ENCODE data around the gene KRTAP12-1. TPM values are rescaled to one million over a fixed set of nuclear protein-coding genes. Genes with fewer than 3 reads are reported as not detected.
A peak's percentile ranks its signal among the peaks of the same experiment; 100 is the strongest.

The KRTAP12-1 gene
- total RNA-seq, 2 experiments from 2014 or later: not detected

DNA sequence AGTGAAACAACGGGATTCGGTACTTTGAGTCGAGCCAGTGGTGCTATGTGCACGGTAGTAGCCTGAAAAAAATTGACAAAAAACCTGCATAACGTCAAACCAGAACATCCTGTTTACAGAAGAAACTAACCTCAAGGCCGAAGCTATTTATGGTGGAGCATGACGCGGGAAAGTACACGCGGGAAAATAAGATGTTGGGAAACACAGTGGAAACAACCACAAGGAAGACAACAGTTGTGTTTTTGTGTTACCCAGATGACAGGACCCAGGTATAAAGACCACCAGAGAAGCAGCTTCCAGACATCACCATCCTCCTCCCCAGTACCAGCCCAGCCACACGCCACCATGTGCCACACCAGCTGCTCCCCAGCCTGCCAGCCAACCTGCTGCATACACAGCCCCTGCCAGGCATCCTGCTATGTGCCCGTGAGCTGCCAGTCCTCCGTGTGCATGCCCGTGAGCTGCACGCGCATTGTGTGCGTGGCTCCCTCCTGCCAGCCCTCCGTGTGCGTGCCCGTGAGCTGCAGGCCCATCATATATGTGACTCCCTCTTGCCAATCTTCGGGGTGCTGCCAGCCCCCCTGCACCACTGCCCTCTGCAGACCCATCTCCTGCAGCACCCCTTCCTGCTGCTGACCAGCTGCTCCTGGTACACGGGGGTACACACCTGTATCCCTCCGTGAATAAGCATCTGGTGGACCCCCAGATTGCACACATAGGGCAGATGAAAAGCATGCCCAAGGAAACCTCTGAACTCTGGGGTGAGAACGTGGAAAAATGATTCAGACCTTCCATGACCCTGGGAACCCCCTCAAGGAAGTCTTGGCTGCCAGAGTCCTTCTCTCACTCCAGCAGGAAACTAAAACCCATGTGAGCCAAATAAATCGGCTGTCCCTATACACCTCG, 24.1 kb downstream of the KRTAP12-1 start, which contains the start of gene KRTAP12-3:
KRTAP12-3 (plus strand) TSS at position 298 of the 906 bp plus-strand sequence; CDS start at position 346, 48 bp downstream.
- H3K4me3 Mint-ChIP-seq: peak within 1 kb of the TSS; percentile 51
- no peaks in the 10 kb centered on the region for H3K27me3 Mint-ChIP-seq
- ChIA-PET CTCF (no interaction called here), POLR2A (no interaction called here)
- intact Hi-C loops (cut with DNase I, micrococcal nuclease): no loop called here
- ATAC-seq (peak; percentile 72), DNase-seq (peak; percentile 43)
- peaks cover 17% of the 10 kb centered on the region for H3K36me3 Mint-ChIP-seq (ENCODE audit: low read depth)
- H3K4me1 Mint-ChIP-seq: peaks cover 46% of the 10 kb centered on the region
- H3K27ac Mint-ChIP-seq: peak within 1 kb of the TSS; percentile 88
- peaks cover 32% of the 10 kb centered on the region for H3K9me3 Mint-ChIP-seq (ENCODE audit: low read depth)

DNA sequence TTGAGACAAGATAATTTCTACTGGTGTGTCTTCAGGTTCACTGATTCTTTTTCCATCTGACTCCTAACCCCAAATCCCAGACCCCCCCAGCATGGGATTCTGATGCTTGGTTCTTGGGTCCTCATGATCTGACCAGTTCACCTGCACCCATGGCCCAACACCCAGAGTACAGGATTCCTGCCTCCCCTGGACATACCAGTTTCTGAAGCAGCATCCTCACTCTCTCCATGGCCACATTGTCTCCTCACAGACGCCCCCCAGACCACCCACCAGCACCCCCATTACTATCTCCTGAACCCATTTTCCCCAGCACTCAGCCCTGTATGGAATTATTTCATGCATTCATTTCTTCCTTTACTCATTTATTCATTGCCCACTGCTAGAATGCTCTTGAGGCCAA, 25.1 kb downstream of the KRTAP12-1 start:
- H3K27me3 Mint-ChIP-seq: no peaks in the 10 kb centered on the region
- DNase-seq: no peak
- peaks cover 28% of the 10 kb centered on the region for H3K9me3 Mint-ChIP-seq (ENCODE audit: low read depth)
- H3K4me3 Mint-ChIP-seq: peak overlapping the region; percentile 51
- CTCF ChIA-PET: no interaction called here
- intact Hi-C loops (cut with DNase I, micrococcal nuclease): no loop called here
- peaks cover 46% of the 10 kb centered on the region for H3K4me1 Mint-ChIP-seq
- ATAC-seq: no peak
- peak overlapping the region; percentile 1 for H3K27ac Mint-ChIP-seq
- POLR2A ChIA-PET: no interaction called here
- peaks cover 17% of the 10 kb centered on the region for H3K36me3 Mint-ChIP-seq (ENCODE audit: low read depth)

DNA sequence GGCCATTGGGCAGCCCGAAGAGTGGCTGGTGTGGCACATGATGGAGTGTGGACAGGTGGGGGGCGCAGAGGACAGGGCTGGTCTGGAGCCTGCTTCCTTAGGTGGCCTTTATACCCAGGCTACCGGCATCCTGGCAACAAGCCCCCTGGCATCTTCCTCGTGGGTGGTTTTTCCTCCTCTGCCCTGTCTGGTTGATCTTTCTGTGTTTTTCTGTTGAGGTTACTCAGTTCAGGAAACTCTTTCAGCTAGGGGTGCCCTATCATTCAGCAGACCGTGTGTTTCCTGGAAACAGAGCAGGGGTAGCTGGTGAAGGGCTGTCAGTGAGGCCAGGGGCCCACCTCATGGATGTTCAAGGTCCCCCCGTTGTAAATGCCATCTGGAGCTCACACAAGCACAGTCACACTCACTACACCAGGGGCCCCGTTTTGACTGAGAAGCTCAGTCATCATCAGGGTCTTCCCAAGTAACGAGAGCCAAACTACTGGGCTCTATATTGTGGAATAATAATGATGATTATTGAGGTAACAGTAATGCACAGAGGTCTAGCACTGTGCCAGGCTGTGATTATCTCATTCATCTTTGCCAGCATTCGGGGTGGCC, 27.3 kb downstream of the KRTAP12-1 start, which contains the start of gene KRTAP12-4:
KRTAP12-4 (minus strand) TSS at position 84 of the 600 bp plus-strand sequence; CDS start at position 39, 45 bp downstream.
- Mint-ChIP-seq H3K27me3 (no peaks in the 10 kb centered on the region), H3K9me3 (ENCODE audit: low read depth) (peaks cover 23% of the 10 kb centered on the region), H3K4me3 (no peak within 1 kb of the TSS), H3K27ac (peak within 1 kb of the TSS; percentile 42), H3K36me3 (ENCODE audit: low read depth) (peaks cover 17% of the 10 kb centered on the region), H3K4me1 (peaks cover 46% of the 10 kb centered on the region)
- intact Hi-C loops (cut with DNase I, micrococcal nuclease): loop anchor here in 1 of 2 experiments (5.0 kb wide), 1 partner anchor 37 kb away; no protein-coding TSS in a partner anchor
- ChIA-PET POLR2A (interaction anchor here (0.5 kb wide), 1 partner anchor 941 kb away, joined by 3 read pairs; no protein-coding TSS in a partner anchor), CTCF (interaction anchor here (0.8 kb wide), 1 partner anchor 21 kb away, joined by 3 read pairs; no protein-coding TSS in a partner anchor)
- ATAC-seq: no peak
- DNase-seq: no peak

DNA sequence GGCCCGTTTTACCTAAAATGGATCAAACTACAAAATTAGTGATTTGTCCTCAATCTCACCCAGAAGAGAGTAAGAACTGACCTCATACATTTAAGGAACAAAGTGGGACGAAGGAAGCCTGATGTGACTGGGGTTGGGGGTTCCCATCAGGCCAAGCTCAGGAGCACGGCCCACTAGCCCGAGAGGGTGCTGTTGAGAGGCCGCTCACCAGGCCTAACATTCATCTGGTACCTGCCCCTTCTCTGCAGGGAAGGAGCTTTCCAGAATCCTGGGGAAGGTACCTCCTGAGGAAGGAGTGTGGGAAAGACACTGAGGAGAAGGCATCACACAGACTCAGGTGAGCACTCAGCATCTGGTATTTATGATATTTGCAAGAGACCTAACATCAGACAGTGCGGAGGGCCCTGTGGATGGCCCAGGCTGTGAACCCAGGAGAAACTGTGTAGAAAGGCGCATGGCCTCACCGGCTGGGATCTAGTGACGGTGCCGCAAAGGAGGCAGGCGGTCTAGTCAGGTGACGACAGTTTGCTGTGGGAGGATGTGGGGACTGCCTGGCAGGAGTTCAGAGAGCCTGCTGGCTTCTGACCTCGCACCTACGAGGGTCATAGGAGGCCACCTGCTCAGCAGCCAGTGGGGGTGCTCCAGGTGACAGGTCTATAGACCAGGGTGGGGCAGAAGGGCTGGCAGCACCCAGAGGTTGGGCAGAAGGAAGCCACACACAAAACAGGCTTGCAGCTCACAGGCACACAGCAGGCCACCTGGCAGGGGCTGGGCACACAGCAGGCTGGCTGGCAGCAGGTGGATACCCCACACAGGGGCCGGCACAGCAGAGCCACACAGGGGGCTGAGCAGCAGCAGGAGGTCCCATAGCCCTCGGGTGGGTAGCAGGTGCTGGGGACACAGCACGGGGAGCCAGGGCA, 28.0 kb downstream of the KRTAP12-1 start:
- H3K4me3 Mint-ChIP-seq: no peak overlapping the region
- peaks cover 23% of the 10 kb centered on the region for H3K9me3 Mint-ChIP-seq (ENCODE audit: low read depth)
- intact Hi-C loops (cut with DNase I, micrococcal nuclease): loop anchor here in 1 of 2 experiments (5.0 kb wide), 1 partner anchor 37 kb away; no protein-coding TSS in a partner anchor
- DNase-seq: peak; percentile 35
- ATAC-seq: no peak
- peaks cover 40% of the 10 kb centered on the region for H3K4me1 Mint-ChIP-seq
- ChIA-PET CTCF (interaction anchor here (0.7 to 0.9 kb wide), 3 partner anchors 20 to 274 kb away, joined by 3 to 4 read pairs (median 4); no protein-coding TSS in a partner anchor), POLR2A (interaction anchor here (0.7 kb wide), 2 partner anchors 296 to 1413 kb away, joined by 3 read pairs; no protein-coding TSS in a partner anchor)
- H3K27ac Mint-ChIP-seq: peak overlapping the region; percentile 42
- peaks cover 17% of the 10 kb centered on the region for H3K36me3 Mint-ChIP-seq (ENCODE audit: low read depth)
- H3K27me3 Mint-ChIP-seq: no peaks in the 10 kb centered on the region

DNA sequence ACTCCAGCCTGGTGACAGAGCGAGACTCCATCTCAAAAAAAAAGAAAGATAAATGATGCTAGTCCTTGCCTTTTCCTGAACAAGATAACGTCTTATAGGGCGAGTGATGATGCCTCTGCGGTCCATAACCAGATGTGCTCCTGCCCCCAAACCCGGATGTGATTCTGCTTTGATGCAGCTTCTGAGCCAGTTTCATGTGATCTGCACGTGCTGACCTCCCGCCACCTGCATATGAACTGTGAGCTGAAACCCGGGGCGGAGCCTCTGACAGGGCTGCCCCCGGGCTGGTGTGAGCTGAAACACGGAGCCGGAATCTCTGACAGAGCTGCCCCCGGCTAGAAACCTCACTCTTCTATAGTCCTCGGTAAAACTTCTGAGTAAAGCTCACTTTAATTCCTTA, 28.8 kb downstream of the KRTAP12-1 start:
- no peak for DNase-seq
- CTCF ChIA-PET: interaction anchor here (0.9 kb wide), 1 partner anchor 140 kb away, joined by 4 read pairs; no protein-coding TSS in a partner anchor
- POLR2A ChIA-PET: interaction anchor here (0.7 kb wide), 1 partner anchor 297 kb away, joined by 3 read pairs; no protein-coding TSS in a partner anchor
- Mint-ChIP-seq H3K9me3 (ENCODE audit: low read depth) (peaks cover 23% of the 10 kb centered on the region), H3K4me1 (peaks cover 32% of the 10 kb centered on the region), H3K27me3 (no peaks in the 10 kb centered on the region), H3K27ac (no peak overlapping the region), H3K4me3 (no peak overlapping the region), H3K36me3 (ENCODE audit: low read depth) (peaks cover 16% of the 10 kb centered on the region)
- no peak for ATAC-seq
- intact Hi-C loops (cut with DNase I, micrococcal nuclease): loop anchor here in 1 of 2 experiments (5.0 kb wide), 1 partner anchor 36 kb away; no protein-coding TSS in a partner anchor

DNA sequence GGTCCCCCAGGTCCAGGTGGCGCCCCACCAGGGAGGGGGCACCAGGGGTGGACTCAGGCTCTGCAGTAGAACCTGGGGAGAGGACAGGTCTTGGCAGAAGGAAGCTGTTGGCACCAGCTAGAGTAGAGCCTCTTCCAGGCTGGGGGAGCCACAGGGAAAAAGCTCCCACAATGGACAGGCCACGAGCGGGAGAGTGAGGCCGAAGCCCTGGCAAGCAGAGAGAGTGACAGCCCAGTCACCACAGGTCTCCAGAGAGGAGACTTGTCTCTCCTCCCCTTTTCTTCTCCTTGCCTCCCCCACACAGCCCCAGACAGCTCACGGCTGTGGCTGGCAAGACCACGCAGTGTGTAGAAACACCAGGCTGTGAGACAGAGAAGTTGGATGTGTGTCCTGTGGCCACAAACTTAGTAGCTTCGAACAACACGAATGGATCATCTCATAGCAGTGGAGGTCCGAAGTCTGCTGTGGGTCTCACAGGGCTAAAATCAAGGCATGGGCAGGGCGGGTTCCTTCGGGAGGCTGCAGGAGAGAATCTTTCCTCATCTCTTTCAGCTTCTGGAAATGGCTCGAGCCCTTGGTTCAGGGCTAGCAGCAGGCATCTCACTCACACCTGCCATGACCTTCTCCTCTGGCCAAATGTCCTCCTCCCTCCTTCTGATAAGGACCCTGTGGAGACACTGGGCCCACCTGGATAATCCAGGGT, 30.8 kb downstream of the KRTAP12-1 start:
- Mint-ChIP-seq H3K4me1 (peaks cover 16% of the 10 kb centered on the region), H3K4me3 (no peak overlapping the region), H3K9me3 (ENCODE audit: low read depth) (peaks cover 6% of the 10 kb centered on the region), H3K27ac (no peak overlapping the region), H3K27me3 (no peaks in the 10 kb centered on the region), H3K36me3 (ENCODE audit: low read depth) (peaks cover 2% of the 10 kb centered on the region)
- intact Hi-C loops (cut with DNase I, micrococcal nuclease): loop anchor here in 1 of 2 experiments (5.0 kb wide), 1 partner anchor 34 kb away; no protein-coding TSS in a partner anchor
- ATAC-seq (no peak), DNase-seq (no peak)
- ChIA-PET CTCF (no interaction called here), POLR2A (no interaction called here)

DNA sequence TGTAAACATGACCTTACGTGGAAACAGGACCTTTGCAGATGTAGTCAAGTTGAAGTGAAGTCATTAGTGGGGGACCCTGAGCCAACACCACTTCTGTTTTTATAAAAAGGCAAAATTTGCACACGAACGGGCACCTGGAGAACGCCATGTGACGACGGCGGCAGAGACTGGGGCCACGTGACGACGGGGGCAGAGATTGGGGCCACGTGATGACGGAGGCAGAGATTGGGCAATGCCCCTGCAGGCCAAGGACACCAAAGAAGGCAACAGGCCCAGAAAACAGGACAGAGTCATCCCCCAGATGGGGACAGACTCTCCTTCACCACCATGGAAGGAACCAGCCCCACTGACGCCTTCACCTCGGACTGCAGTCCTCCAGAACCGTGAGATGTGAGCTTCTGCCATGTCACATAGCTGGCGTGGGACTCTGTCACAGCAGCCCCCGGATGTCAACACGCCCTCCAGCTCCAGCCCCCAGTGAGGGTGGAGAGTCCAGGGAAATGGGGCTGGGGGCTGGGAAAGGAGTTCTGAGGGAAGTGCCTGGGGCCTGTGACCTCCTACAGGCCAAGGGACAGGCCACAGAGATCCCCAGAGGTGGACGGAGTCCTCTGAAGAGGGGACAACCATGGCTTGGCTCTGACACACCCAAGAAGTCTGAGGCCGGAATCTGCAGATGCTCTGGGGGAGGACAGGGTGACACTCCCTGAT, 31.5 kb downstream of the KRTAP12-1 start:
- POLR2A ChIA-PET: no interaction called here
- Mint-ChIP-seq H3K27ac (no peak overlapping the region), H3K27me3 (no peaks in the 10 kb centered on the region), H3K4me3 (no peak overlapping the region), H3K36me3 (ENCODE audit: low read depth) (peaks cover 2% of the 10 kb centered on the region), H3K9me3 (ENCODE audit: low read depth) (peaks cover 2% of the 10 kb centered on the region), H3K4me1 (peaks cover 16% of the 10 kb centered on the region)
- DNase-seq: no peak
- no peak for ATAC-seq
- intact Hi-C loops (cut with DNase I, micrococcal nuclease): loop anchor here in 1 of 2 experiments (5.0 kb wide), 1 partner anchor 33 kb away; no protein-coding TSS in a partner anchor
- CTCF ChIA-PET: no interaction called here

DNA sequence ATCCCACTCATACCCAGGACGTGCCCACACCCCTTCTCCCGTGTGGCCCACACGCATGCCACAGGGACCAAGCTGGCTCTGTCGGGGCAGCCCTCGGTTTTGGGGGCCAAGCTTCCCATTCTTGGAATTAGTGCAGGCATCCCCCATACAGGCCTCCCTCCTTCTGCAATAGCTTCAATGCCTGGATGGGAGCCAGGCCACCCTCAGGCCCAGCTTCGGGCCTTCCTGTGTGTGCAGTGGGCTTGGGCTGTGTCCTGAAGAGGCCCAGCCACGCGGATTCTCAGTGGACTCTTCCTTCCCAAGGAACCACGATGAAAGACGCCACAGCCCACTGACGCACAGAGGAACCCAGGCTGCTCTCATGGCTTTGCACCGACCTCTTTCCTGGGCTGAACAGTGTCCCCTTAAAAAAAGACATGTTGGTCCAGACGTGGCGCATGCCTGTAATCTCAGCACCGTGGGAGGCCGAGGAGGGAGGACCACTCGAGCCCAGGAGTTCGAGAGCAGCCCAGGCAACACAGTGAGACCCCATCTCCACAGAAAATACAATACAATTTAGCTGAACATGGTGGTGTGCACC, 32.4 kb downstream of the KRTAP12-1 start:
- Mint-ChIP-seq H3K4me1 (peaks cover 11% of the 10 kb centered on the region), H3K4me3 (no peak overlapping the region), H3K9me3 (ENCODE audit: low read depth) (peaks cover 7% of the 10 kb centered on the region), H3K27me3 (no peaks in the 10 kb centered on the region), H3K27ac (no peak overlapping the region), H3K36me3 (ENCODE audit: low read depth) (peaks cover 7% of the 10 kb centered on the region)
- no peak for ATAC-seq
- ChIA-PET CTCF (interaction anchor here (0.6 kb wide), 1 partner anchor 15 kb away, joined by 4 read pairs; no protein-coding TSS in a partner anchor), POLR2A (no interaction called here)
- intact Hi-C loops (cut with DNase I, micrococcal nuclease): loop anchor here in 1 of 2 experiments (5.0 kb wide), 1 partner anchor 32 kb away; no protein-coding TSS in a partner anchor
- DNase-seq: no peak

DNA sequence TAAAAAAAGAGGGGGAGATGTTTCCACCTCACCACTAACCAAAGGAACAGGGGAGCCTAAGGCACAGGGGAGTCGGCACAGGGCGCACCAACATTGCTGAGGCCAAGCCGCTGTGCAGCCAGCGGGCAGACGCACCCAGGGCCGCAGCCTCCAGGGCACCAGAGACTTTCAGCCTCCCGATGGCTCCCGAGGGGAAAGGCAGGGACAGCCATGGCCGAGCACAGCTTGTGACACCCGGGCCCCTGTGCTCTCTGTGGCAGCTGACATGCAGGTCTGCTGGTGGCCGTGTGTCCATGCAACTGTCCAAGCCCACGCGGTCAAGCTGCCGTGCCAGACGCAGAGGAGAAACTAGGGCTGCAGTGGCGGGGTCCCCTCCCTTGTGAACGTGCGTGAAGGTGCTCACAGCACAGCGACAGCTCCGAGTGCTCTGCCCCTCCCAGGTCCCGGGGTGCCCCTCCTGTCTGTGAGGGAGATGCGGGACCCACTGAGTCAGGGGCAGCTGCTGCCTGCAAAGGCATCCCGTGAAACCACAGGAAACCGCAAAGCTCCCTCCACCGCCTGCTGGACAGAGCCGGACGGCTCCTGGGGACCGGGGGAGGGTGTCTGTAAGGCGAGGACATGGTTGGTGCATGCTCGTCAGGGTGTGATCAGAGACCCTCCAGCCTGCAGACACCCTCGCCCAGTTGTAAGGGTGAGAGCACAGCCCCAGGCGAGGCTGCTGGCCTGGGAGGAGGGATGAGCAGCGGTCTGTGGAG, 33.2 kb downstream of the KRTAP12-1 start:
- no peak overlapping the region for H3K4me3 Mint-ChIP-seq
- peaks cover 14% of the 10 kb centered on the region for H3K9me3 Mint-ChIP-seq (ENCODE audit: low read depth)
- DNase-seq (no peak), ATAC-seq (no peak)
- H3K4me1 Mint-ChIP-seq: peaks cover 3% of the 10 kb centered on the region
- intact Hi-C loops (cut with DNase I, micrococcal nuclease): no loop called here
- no peaks in the 10 kb centered on the region for H3K27me3 Mint-ChIP-seq
- ChIA-PET CTCF (interaction anchor here (0.6 kb wide), 1 partner anchor 15 kb away, joined by 4 read pairs; no protein-coding TSS in a partner anchor), POLR2A (no interaction called here)
- H3K36me3 Mint-ChIP-seq (ENCODE audit: low read depth): peaks cover 12% of the 10 kb centered on the region
- no peak overlapping the region for H3K27ac Mint-ChIP-seq

Measured in activated CD4-positive, alpha-beta T cell treated with anti-CD3 and anti-CD28 coated beads for 36 hours (primary cell).